ENCODE measurements around the gene RASA3. TPM values are rescaled to one million over a fixed set of nuclear protein-coding genes. Genes with fewer than 3 reads are reported as not detected.

Gene RASA3
- total RNA-seq, 3 donors from 2014 or later (not counting 1 experiment from before 2014, with no cell fraction given): 252 to 277 (median 274) TPM

GRCh38 chr13:113977976-113978375 is 154.4 kb downstream of the RASA3 start:
- H3K27ac ChIP-seq (ENCODE audit: low read length): no peak overlapping the region
- Mint-ChIP-seq H3K27me3 (ENCODE audit: low read depth in 2 of 2) (no peaks in the 10 kb centered on the region), H3K4me3 (no peak overlapping the region), H3K4me1 (peaks cover 5 to 12% of the 10 kb centered on the region in 2 donors), H3K27ac (peak overlapping the region in 1 of 2 donors; percentile 62), H3K9me3 (peaks cover 2 to 3% of the 10 kb centered on the region in 2 donors), H3K36me3 (peaks cover 7% of the 10 kb centered on the region)
- H3K27me3 ChIP-seq (ENCODE audit: control insufficient read depth, insufficient read depth, low read length): no peaks in the 10 kb centered on the region
- H3K9me3 ChIP-seq (ENCODE audit: control insufficient read depth, insufficient read depth, low read length): no peaks in the 10 kb centered on the region
- WGBS (ENCODE audit: insufficient coverage): 93% methylated on average over 13 of the region's 13 CpGs
- ATAC-seq: no peak
- DNase-seq: no peak
- no peak overlapping the region for H3K4me3 ChIP-seq (ENCODE audit: low read length)
- intact Hi-C loops (cut with micrococcal nuclease): no loop called here
- no peaks in the 10 kb centered on the region for H3K4me1 ChIP-seq (ENCODE audit: control insufficient read depth, insufficient read depth, low read length)
- no peak for TF ChIP-seq CTCF (IDR thresholded peaks at IDR 0.05)
- peaks cover 87% of the 10 kb centered on the region for H3K36me3 ChIP-seq (ENCODE audit: control insufficient read depth, insufficient read depth, low read length)

GRCh38 chr13:113976711-113977684 is 155.4 kb downstream of the RASA3 start:
- Mint-ChIP-seq H3K27ac (peak overlapping the region; percentile 60 to 62), H3K36me3 (peaks cover 7% of the 10 kb centered on the region), H3K9me3 (peaks cover 2 to 3% of the 10 kb centered on the region in 2 donors), H3K27me3 (ENCODE audit: low read depth in 2 of 2) (no peaks in the 10 kb centered on the region), H3K4me1 (peaks cover 5 to 12% of the 10 kb centered on the region in 2 donors), H3K4me3 (no peak overlapping the region)
- Histone ChIP-seq H3K27ac (ENCODE audit: low read length) (no peak overlapping the region), H3K9me3 (ENCODE audit: control insufficient read depth, insufficient read depth, low read length) (no peaks in the 10 kb centered on the region), H3K4me3 (ENCODE audit: low read length) (no peak overlapping the region), H3K27me3 (ENCODE audit: control insufficient read depth, insufficient read depth, low read length) (no peaks in the 10 kb centered on the region), H3K4me1 (ENCODE audit: control insufficient read depth, insufficient read depth, low read length) (no peaks in the 10 kb centered on the region), H3K36me3 (ENCODE audit: control insufficient read depth, insufficient read depth, low read length) (peaks cover 85% of the 10 kb centered on the region)
- TF ChIP-seq CTCF (IDR thresholded peaks at IDR 0.05): no peak
- ATAC-seq: peak in 1 of 3 donors; percentile 4
- intact Hi-C loops (cut with micrococcal nuclease): no loop called here
- WGBS (ENCODE audit: insufficient coverage): 93% methylated on average over 21 of the region's 21 CpGs
- DNase-seq: no peak

GRCh38 chr13:113975416-113975815 is 157.0 kb downstream of the RASA3 start:
- Mint-ChIP-seq H3K36me3 (peaks cover 5% of the 10 kb centered on the region), H3K4me1 (peaks cover 4 to 8% of the 10 kb centered on the region in 2 donors), H3K27me3 (ENCODE audit: low read depth in 2 of 2) (no peaks in the 10 kb centered on the region), H3K4me3 (no peak overlapping the region), H3K27ac (peak overlapping the region in 1 of 2 donors; percentile 23), H3K9me3 (peaks cover 2 to 3% of the 10 kb centered on the region in 2 donors)
- H3K27me3 ChIP-seq (ENCODE audit: control insufficient read depth, insufficient read depth, low read length): no peaks in the 10 kb centered on the region
- no peak overlapping the region for H3K4me3 ChIP-seq (ENCODE audit: low read length)
- TF ChIP-seq CTCF (IDR thresholded peaks at IDR 0.05): no peak
- H3K4me1 ChIP-seq (ENCODE audit: control insufficient read depth, insufficient read depth, low read length): no peaks in the 10 kb centered on the region
- H3K27ac ChIP-seq (ENCODE audit: low read length): no peak overlapping the region
- DNase-seq (no peak), ATAC-seq (no peak)
- intact Hi-C loops (cut with micrococcal nuclease): no loop called here
- no peaks in the 10 kb centered on the region for H3K9me3 ChIP-seq (ENCODE audit: control insufficient read depth, insufficient read depth, low read length)
- peaks cover 74% of the 10 kb centered on the region for H3K36me3 ChIP-seq (ENCODE audit: control insufficient read depth, insufficient read depth, low read length)
- 97% methylated on average over 15 of the region's 15 CpGs for WGBS (ENCODE audit: insufficient coverage)

All from natural killer cell (primary cell).